HG03175 (cell line): ENCODE measurements around the gene SMIM22.
A peak's percentile ranks its signal among the peaks of the same experiment; 100 is the strongest.
"Not testable (repeated sequence)": the region's sequence is repeated elsewhere in the genome, so short reads cannot be mapped to it uniquely, and the experiment has no call there.

Experiments used
- ATAC-seq: cut with Tn5 transposase; IDR thresholded peaks from one replicate; pipeline ENCODE4 v1.9.1; 2021; ENCODE audit warnings: mild to moderate bottlenecking, moderate library complexity; ENCODE audit not compliant: unreplicated experiment

Gene SMIM22

DNA sequence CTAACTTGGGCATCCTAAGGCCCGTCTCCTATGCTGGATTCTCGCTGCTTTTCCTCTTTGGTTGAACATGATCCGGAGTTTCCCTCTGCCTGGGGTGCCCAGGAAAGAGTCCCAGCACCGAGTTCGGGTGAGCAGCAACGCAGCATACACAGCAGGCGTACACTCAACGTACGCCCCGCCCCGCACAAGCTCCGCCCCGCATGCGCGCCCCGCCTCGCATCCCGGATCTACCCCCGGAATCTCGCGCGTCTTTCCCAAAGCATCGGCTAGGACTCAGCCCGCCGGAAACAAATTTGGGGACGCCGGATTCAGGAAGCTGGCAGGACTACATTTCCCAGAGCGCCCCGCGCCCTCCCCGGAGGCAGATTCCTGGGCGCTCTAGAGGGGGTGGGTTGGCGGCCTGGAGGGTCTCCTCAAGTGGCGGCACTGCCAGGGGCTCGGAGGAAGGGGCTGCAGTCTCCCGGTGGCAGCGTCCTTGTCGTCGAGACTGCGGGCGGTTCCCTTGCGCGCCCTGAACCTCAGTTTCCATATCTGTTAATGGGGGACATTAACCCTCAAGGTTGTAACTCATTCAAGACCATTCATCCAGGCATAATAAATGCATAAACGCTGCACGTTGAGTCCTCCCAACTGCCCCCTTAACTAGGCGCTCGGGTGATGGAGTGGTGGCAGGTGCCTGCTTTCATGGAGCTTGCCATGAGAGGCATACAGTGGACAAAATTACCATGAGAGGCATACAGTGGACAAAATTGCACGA, 26.4 kb upstream of the SMIM22 start:
- ATAC-seq, result peak; percentile 64

DNA sequence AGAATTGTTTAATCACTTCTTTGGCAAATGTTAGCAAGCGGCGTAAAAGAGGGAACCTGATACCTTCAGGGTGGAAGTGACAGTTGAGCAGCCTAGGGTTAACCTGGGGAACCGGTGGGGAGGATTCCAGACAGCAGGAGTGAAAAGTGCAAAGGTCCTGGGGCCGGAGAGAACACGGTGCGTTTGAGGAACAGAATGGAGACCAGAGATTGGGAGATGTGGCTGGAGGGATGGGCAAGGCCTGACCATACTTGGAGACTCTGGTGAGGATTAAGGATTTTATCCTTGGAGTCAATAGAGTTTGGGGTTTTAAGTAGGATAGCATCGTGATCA, 25.9 kb upstream of the SMIM22 start:
- ATAC-seq, result no peak

DNA sequence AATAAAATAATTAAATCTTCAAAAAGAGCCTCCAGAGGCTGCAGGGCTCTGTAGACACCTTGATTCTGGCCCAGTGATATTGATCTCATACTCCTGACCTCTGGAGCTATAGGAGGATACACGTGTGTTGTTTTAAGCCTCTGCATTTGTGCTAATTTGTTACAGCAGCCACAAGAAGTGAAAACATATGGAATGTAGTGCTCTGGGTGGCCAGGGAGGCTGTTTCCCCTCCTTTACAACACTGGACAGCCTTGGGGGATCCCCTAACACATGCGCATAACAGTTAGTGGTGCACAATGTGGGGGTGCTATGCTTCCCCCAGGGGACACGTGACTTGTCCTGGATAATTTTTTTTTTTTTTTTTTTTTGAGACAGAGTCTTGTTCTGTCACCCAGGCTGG, 23.5 kb upstream of the SMIM22 start:
- ATAC-seq, result no peak

DNA sequence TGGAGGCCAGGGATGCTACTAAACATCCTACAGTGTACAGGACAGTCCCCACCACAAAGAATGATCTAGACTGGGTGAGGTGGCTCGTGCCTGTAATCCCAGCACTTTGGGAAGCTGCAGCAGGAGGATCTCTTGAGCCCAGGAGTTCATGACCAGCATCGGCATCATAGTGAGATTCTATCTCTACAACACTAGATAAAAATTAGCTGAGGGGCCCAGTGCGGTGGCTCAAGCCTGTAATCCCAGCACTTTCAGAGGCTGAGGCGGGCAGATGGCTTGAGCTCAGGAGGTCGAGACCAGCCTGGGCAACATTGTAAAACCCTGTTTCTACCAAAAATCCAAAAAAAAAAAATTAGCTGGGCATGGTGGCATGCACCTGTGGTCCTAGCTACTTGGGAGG, 22.8 kb upstream of the SMIM22 start:
- ATAC-seq, result no peak

DNA sequence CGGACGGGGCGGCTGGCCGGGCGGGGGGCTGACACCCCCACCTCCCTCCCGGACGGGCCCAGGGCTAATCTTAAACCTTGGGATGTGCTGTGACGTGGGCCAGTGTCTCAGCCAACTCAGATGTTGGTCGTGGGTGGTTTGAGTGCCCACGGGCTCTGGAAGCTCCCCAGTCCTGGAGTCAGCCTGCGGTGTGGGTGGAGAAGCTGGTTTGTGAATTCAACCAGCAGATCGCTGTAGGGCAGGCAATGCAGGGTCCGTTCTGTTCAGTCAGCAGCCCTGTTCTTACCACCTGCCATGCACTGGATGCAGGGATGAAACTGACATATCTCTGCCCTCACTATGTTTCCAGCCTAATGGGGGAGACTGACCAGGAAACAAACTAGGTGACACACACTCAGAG, 20.2 kb upstream of the SMIM22 start:
- ATAC-seq, result no peak

DNA sequence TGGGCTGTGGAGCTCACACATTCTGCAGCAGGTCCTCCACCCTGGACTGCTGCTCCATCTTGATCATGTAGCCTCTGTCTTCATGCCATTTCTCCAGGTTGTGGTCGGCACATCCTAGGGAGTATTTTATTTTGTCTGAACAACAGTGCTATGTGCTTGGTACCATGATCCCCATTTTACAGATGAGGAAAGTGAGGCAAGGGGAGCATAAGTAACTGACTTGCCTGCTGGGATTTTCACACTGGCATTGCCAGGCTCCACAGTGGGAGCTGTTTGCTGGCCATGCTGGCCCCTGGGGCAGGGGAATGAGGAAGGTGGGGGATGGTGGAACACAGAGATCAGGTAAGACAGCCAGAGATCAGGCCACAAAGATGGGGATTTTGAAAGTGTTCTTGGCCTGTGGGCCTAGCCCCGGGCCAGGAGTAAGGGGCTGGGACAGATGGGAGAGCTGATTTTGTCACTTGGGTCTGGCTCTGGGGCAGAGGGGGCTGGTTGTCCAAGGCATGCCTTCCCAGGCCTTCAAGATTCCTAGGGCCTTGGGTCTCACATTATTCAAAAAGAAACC, 18.9 kb upstream of the SMIM22 start:
- no peak for ATAC-seq

DNA sequence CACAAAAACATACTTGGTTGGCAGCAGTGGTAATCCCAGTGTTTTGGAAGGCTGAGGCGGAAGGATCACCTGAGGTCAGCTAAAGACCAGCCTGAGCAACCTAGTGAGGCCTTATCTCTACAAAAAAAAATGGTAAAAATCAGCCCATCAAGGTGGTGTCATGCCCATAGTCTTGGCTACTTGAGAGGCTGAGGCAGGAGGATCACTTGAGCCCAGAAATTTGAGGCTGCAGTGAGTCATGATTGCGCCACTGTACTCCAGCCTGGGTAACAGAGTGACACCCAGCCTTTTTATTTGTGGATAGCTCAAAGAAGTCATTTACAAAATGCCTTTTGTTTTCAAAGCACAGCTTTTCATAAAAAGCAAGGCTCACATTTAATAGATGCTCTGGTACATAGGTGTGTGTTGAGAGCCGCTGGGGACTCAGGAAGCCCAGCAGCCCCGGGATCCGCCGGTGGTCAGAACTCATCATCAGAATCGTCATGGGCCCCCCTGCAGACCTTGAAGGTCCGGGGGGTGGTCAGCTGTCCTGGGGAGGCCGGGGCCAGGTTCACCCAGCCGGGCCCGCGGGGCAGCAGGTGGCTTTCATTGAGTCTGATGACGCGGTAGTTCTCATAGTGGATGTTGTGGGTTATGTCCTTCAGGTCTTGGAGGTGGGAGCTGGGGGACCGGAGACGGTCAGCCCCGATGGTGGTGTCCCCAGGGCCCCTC, 17.7 kb upstream of the SMIM22 start:
- ATAC-seq, result no peak

DNA sequence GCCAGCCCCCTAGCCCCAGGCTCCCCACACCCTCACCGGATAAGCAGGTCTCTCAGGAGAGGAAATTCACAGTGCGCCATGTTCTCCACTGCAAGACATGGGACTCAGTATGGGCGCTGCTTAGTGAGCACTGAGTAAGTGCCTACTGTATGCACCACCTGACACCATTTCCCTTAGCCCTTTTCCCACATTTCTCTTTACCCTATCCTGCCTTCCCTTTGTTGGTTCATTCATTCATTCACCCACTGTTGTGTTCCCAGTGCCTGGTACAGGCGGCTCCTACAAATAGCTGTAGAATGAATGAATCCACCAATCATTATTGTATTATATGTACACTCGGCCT, 17.1 kb upstream of the SMIM22 start:
- ATAC-seq, result no peak

DNA sequence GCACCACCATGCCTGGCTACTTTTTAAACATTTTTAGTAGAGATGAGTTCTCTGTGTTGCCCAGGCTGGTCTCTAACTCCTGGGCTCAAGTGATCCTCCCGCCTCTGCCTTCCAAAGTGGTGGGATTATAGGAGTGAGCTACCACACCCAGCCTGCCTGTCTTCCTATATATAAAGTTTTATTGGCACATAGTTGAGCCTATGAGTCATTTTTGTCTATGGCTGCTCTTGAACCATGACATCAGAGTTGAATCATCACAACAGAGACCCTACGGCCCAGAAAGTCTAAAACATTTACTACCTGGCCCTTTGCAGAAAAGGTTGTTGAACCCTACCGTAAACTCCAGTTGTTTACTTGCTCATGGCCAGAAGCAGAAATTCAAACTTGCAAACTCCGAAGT, 14.9 kb upstream of the SMIM22 start:
- no peak for ATAC-seq

DNA sequence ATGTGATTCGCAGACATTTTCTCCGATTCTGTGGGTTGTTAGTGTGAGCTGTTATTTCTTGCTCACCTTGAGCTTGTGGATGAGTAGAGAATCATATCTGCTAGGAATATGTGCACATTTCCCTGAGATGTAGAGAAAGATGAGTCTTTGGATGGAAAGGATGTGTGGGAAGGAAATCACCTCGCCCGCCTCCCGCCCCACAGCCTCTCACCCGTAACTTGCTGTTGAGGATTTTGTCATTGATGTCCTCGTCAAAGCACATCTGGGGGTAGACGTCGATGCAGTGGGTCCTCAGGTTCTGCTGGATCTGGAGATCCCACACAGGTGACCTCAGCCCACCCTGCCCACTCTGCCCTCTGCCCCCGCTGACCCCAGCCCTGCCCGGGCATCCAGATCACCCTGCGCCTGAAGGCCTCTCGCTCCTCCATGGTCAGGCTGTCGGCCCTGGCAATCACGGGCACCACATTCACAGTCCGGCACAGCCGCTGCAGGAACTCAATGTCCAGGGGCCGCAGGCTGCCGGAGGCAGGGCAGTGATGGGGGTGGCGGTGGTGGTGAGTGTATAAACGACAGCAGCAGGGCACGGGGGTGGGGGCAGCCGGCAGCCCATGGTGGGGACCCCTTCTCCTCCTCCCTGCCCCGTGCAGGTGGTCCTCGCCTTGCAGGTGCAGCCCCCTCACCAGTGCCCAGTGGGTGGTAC, 11.8 kb upstream of the SMIM22 start:
- no peak for ATAC-seq

DNA sequence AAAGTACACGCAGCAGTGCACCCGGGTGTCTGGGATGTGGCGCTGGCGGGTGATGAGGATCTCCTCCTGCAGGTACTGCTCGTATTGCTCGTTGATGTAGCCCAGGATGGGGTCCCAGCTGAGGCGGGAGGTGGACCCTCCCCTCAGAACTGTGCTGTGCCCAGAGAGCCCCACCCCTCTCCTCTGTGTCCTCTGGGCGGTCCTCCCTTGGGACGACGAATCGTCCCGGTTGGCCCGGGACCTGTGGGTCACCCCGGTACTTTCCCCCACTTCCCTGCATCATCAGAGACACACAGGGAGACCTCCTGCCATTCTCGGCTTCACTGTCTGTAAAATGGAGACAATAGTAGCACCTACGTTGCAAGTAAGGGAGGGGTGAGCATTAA, 11.2 kb upstream of the SMIM22 start:
- no peak for ATAC-seq

DNA sequence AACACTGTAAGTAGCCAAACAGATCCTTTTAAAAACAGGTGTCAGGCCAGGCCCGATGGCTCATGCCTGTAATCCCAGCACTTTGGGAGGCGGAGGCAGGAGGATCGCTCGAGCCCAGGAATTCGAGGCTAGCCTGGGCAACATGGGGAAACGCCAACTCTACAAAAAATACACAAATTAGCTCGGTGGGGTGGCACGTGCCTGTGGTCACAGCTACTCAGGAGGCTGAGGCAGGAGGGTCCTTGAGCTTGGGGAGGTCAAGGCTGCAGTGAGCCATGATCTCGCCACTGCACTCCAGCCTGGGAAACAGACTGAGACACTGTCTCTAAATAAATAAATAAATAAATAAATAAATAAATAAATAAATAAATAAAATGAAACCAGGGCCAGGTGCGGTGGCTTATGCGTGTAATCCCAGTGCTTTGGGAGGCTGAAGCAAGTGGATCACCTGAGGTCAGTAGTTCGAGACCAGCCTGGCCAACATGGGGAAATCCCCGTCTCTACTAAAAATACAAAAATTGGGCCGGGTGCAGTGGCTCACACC, 10.7 kb upstream of the SMIM22 start:
- not testable (repeated sequence) for ATAC-seq

DNA sequence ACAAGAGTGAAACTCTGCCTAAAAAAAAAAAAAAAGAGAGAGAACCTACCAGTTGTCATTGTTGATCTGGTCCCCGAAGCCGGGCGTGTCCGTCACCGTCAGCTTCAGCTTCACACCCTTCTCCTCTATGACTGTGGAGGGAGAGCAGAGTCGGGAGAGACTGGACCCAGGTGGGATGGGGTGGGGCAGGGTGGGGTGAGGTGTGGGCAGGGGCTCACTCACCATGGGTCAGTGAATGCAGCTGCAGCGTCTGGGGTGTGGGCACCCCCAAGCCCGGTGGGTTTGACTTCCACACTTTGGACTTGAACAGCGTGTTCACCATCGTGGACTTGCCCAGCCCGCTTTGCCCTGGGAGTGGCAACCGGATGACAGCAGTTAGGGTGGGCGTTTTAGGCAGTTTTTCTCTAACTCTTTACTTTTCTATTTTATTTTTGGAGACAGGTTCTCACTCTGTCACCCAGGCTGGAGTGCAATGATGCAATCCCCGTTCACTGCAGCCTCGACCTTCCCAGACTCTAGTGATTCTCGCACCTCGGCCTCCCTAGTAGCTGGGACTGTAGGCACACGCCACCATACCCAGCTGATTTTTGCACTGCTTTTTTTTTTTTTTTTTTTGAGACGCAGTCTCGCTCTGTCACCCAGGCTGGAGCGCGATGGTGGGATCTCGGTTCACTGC, 9.3 kb upstream of the SMIM22 start:
- ATAC-seq, result no peak

DNA sequence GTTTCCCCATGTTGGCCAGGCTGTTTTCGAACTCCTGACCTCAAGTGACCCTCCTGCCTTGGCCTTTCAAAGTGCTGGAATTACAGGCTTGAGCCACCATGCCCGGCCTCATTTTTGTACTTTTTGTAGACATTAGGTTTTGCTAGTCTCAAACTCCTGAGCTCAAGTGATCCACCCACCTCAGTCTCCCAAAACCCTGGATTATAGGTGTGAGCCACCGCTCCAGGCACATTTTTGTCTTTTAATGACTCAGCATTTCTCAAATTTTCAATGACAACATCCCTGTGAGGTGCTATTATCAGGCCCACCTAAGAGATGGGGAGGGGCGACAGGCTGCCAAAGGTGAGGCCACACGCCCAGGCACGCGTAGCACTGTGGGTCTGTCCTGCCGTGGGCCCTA, 8.1 kb upstream of the SMIM22 start:
- no peak for ATAC-seq

DNA sequence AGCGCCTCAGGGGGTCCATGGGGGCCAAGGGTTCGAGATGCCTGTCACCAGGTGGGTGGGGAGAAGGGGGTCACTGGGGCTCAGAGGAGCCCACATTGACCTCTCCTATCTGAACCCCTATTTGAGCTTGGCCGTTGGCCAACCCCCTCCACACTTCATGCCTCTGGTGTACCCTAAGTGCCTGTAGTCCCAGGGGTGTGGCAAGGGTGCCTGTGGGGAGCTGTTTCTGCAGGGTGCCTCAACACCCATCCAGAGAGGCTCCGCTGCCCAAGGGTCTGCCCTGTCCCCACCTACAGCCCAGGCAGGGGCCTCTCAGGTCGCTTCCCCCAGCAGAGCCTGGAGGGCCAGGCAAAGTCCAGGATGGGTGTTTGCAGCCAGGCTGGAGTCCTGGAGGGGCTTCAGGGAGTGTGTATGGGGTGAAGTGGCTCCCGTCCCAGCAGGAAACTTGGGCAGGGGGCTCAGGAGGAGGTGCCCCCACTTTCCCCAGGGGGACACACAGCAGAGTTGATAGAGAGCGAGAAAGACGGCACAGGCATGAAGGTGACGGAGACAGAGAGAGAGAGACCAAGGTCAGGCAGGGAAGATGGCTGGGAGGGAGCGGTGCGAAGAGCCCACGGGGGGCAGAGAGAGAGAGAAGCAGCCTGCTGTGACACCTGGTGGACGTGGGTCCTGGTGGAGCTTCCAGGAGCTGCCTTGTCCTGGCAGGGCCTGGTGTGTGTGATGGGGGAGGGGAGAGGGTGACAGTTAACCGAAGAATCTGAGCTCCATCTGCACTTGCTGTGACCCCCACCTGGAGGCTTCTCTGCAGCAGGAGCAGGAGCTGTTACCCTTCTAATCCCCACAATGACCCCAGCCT, 7.3 kb upstream of the SMIM22 start, which contains the start of gene SEPTIN12:
SEPTIN12 (minus strand) TSS at position 719 of the 856 bp plus-strand sequence; CDS start at position 19, 700 bp downstream.
- no peak for ATAC-seq

DNA sequence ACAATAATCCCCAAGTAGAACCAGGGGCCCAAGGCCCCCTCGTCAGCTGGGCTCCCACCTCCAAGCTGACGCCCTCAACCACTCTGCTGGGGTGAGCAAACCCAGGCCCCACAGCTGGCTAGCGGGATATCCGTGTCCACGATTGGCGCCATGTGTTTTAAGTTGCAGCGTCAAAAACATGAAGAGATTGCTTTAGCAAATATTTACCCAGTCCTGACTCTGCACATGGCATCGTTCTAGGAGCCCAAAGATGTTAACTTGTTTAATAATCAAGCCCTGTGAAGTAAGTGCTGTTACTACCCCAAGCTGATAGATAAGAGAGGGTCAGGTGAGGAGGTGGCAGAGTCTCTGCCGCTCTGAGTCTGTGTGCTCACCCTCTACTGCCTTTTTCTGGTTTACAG, 6.7 kb upstream of the SMIM22 start:
- no peak for ATAC-seq

DNA sequence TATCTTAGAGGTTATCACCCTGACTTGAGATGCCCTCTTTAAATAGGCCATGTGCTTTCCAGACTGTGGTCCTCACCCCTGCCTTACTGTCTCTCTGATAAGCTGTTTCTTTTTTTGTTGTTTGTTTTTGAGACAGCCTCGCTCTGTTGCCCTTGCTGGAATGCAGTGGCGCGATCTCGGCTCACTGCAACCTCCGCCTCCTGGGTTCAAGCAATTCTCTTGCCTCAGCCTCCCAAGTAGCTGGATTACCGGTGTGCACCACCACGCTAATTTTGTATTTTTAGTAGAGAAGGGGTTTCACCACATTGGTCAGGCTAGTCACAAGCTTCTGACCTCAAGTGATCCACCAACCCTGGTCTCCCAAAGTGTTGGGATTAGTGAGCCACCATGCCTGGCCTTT, 6.3 kb upstream of the SMIM22 start:
- no peak for ATAC-seq

DNA sequence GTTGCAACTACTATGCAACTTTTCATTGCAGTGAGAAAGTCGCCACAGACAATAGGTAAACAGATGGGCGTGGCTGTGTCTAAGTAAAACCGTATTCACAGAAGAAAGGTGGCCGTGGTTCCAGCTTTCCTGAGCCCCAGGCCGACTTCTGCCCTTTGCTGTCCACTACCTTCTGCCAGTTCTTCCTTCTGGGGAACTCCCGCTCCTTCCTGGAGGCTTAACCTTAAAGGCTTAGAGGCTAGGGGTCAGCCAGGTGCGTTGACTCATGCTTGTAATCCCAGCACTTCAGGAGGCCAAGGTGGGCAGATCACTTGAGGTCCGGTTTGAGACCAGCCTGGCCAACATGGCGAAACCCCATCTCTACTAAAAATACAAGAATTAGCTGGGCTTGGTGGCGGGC, 4.9 kb upstream of the SMIM22 start:
- ATAC-seq, result no peak

DNA sequence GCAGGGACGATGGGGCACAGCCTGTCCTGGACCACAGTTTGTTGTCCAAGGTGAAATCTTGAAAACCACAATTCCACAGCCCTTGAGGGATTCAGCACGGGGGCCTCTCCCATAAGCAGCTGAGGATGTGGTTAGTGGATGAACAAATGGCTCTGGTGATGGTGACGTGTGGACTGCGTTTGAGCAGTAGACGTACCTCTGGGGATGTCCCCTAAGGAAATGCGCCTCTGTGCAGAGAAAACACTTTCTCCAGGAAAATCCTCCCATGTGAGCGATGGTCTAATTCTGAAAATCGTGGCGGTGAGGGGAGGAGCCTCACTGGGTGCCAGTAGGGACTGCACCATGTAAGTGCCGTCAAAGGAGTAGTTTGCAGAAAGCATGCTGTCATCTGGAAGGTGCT, 4.3 kb upstream of the SMIM22 start:
- ATAC-seq, result no peak

DNA sequence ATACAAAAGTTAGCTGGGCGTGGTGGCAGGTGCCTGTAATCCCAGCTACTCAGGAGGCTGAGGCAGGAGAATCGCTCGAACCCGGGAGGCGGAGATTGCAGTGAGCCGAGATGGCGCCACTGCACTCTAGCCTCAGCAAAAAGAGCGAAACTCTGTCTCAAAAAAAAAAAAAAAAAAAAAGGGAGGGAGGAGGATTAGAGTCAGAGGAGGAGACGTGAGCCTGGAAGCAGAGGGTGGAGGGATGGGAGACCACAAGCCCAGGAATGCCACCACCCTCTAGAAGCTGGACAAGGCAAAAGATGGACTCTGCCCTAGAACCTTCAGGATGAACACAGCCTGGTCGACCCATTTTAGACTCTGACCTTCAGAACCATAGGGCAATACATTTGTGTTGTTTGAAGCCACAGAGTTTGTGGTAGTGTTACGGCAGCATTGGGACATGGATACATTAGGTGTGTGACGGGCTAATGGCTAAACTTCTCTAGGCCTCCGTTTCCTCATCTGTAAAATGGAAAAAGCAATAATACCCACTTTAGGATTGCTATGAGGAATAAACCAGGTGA, 2.1 kb upstream of the SMIM22 start:
- no peak for ATAC-seq
